Esophagus muscularis mucosa (tissue), 3 donors: ENCODE results near the gene ERO1B.

Source experiments
- POLR2A ChIP-seq: fragments of 450-650 bp; IDR thresholded peaks from one replicate; pipeline ENCODE4 v1.6.1; 2017; ENCODE audit warnings: antibody characterized with exemption, moderate library complexity, mild to moderate bottlenecking, low read depth
- POLR2AphosphoS5 ChIP-seq, 2 donors: sonication (generic); formaldehyde crosslinking; IDR thresholded peaks; one replicate each; pipeline ENCODE4 v1.6.1; 2017; ENCODE audit warnings: antibody characterized with exemption in 2 of 2
- TF ChIP-seq, protein P1 (sequence below), 3 experiments: fragments of 200-600 bp in 2 of 3; fragments of 450-650 bp in 1 of 3; sonication (generic) in 2 of 3; IDR thresholded peaks; one replicate each; pipeline ENCODE4 v1.5.1; 2017 to 2019; ENCODE audit warnings: antibody characterized with exemption in 3 of 3, mild to moderate bottlenecking in 2 of 3, moderate library complexity in 1 of 3

GRCh38 chr1:236175642-236176336 lies 106.0 kb downstream of the ERO1B start:
- TF ChIP-seq POLR2A = no peak
- TF ChIP-seq, protein P1, sequence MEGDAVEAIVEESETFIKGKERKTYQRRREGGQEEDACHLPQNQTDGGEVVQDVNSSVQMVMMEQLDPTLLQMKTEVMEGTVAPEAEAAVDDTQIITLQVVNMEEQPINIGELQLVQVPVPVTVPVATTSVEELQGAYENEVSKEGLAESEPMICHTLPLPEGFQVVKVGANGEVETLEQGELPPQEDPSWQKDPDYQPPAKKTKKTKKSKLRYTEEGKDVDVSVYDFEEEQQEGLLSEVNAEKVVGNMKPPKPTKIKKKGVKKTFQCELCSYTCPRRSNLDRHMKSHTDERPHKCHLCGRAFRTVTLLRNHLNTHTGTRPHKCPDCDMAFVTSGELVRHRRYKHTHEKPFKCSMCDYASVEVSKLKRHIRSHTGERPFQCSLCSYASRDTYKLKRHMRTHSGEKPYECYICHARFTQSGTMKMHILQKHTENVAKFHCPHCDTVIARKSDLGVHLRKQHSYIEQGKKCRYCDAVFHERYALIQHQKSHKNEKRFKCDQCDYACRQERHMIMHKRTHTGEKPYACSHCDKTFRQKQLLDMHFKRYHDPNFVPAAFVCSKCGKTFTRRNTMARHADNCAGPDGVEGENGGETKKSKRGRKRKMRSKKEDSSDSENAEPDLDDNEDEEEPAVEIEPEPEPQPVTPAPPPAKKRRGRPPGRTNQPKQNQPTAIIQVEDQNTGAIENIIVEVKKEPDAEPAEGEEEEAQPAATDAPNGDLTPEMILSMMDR (IDR thresholded peaks at IDR 0.05) = no peak
- TF ChIP-seq POLR2AphosphoS5 (IDR thresholded peaks at IDR 0.05) = no peak
